K562 (cell line): ENCODE measurements around the gene ABCF2. TPM values are rescaled to one million over a fixed set of nuclear protein-coding genes. Genes with fewer than 3 reads are reported as not detected.
A peak's percentile ranks its signal among the peaks of the same experiment; 100 is the strongest.

Experiments
- ARID2 ChIP-seq: fragments of 450-650 bp; IDR thresholded peaks from 2 replicates; pipeline ENCODE4 v1.6.1; 2017; ENCODE audit warnings: antibody characterized with exemption, mild to moderate bottlenecking
- BHLHE40 ChIP-seq: IDR thresholded peaks from 2 replicates; pipeline ENCODE4 v1.6.1; 2011; ENCODE audit warnings: low read length, improper control_type of control experiment
- CBX3 ChIP-seq, 2 experiments: IDR thresholded peaks; 1 replicate in 1 of 2; 2 replicates in 1 of 2; pipeline ENCODE4 v1.6.1; 2012; ENCODE audit warnings: inconsistent platforms in 2 of 2, low read length in 2 of 2, borderline replicate concordance in 1 of 2, control low read depth in 1 of 2
- DPF2 ChIP-seq: fragments of 450-650 bp; IDR thresholded peaks from 2 replicates; pipeline ENCODE4 v1.6.1; 2016
- MED1 ChIP-seq: sonication (generic); formaldehyde crosslinking; IDR thresholded peaks from 2 replicates; pipeline ENCODE4 v1.8.1; 2023; ENCODE audit warnings: missing genetic modification reagents, borderline replicate concordance
- MLLT1 ChIP-seq, 2 experiments: fragments of 450-650 bp; IDR thresholded peaks; 2 replicates each; pipeline ENCODE4 v1.6.1; 2016
- MTA1 ChIP-seq: fragments of 450-650 bp; IDR thresholded peaks from 2 replicates; pipeline ENCODE4 v1.6.1; 2017; ENCODE audit warnings: borderline replicate concordance
- PBX2 ChIP-seq, 2 experiments: IDR thresholded peaks in 1 of 2; conservative IDR thresholded peaks in 1 of 2; 2 replicates each; pipeline ENCODE4 v1.6.1; 2016; ENCODE audit warnings: low read depth in 2 of 2, mild to moderate bottlenecking in 1 of 2, missing compliant biosample characterization in 1 of 2, missing genetic modification characterization in 1 of 2, moderate library complexity in 1 of 2
- POLR2AphosphoS2 ChIP-seq: IDR thresholded peaks from 2 replicates; pipeline ENCODE4 v1.6.1; 2012; ENCODE audit warnings: low read length, improper control_type of control experiment
- PRDM10 ChIP-seq: fragments of 450-650 bp; IDR thresholded peaks from 2 replicates; pipeline ENCODE4 v1.6.1; 2018; ENCODE audit not compliant: partially characterized antibody
- SPI1 ChIP-seq: IDR thresholded peaks from 2 replicates; pipeline ENCODE4 v1.6.1; 2011; ENCODE audit warnings: low read depth, low read length, control low read depth, borderline replicate concordance
- VEZF1 ChIP-seq: fragments of 200-800 bp; sonication (Bioruptor generic); IDR thresholded peaks from 2 replicates; pipeline ENCODE4 v1.6.1; 2017; ENCODE audit warnings: missing genetic modification characterization, missing compliant biosample characterization
- ZNF518B ChIP-seq: fragments of 250-450 bp; sonication (Bioruptor Pico); IDR thresholded peaks from 2 replicates; pipeline ENCODE4 v1.5.0; 2021; ENCODE audit warnings: mild to moderate bottlenecking, moderate library complexity
- polyA plus RNA-seq, 8 experiments: library from polyadenylated mRNA; depleted of rRNA in 4 of 8; stranded (reverse) in 5 of 8; unstranded in 3 of 8; fragments of >200 nt; fragmentation: Nextera tagmentation in 2 of 8; fragmentation: Illumina TruSeq in 1 of 8; extraction: Ambion mirVana in 2 of 8; extraction: Trizol in 1 of 8; gene quantifications; 2 replicates each; pipeline versions ENCODE4 v1.2.1 to v1.2.3, GENCODE V29; 2011 to 2014; ENCODE audit warnings: inconsistent platforms in 1 of 8, missing spikeins in 1 of 8
- total RNA-seq, 7 experiments: library from RNA; depleted of rRNA in 6 of 7; stranded (reverse); fragments of >200 nt in 6 of 7; fragmentation: Illumina TruSeq in 2 of 7; extraction: Trizol in 2 of 7; gene quantifications; 2 replicates each; pipeline versions ENCODE4 v1.2.1 to v1.2.3, GENCODE V29; 2011 to 2021; ENCODE audit warnings: low replicate concordance in 1 of 7

ABCF2 gene
- total and polyA plus RNA-seq, 9 of the 15 experiments (the other 6 are each of a cell fraction or from before 2014, with no cell fraction given): 62.1 to 224 (median 113) TPM

- TF ChIP-seq ZNF518B: no peak
- peak in 1 of 2 experiments; percentile 63; a peak in 1 of 4 replicates for TF ChIP-seq MLLT1 (IDR thresholded peaks at IDR 0.05)
- peak; percentile 87 for TF ChIP-seq DPF2
- TF ChIP-seq ARID2: no peak
- peak; percentile 97 for TF ChIP-seq BHLHE40
- no peak for TF ChIP-seq POLR2AphosphoS2
- TF ChIP-seq PRDM10: peak; percentile 60
- TF ChIP-seq MED1: no peak
- TF ChIP-seq MTA1: peak; percentile 63; the same call in 1 of the 2 replicates
- TF ChIP-seq PBX2 (CRISPR knock-in tag; IDR thresholded peaks at IDR 0.05; ENCODE audit: low read depth): peak; percentile 61; the same call in 1 of the 2 replicates
- peak; percentile 99 for TF ChIP-seq PBX2 (tag; conservative IDR thresholded peaks at IDR 0.05; ENCODE audit: low read depth)
- TF ChIP-seq VEZF1 (CRISPR knock-in tag): peak; percentile 26; the same call in 1 of the 2 replicates
- no peak for TF ChIP-seq SPI1
- peak in 1 of 2 experiments; percentile 64; a peak in 1 of 3 replicates for TF ChIP-seq CBX3 (IDR thresholded peaks at IDR 0.05; ENCODE audit: borderline replicate concordance in 1 of 2, low read length in 2 of 2)
Measured at GRCh38 chr7:151206914-151207313, 20.1 kb downstream of the ABCF2 start (continued).
